Measurements from ENCODE around the gene HLA-A. TPM values are rescaled to one million over a fixed set of nuclear protein-coding genes. Genes with fewer than 3 reads are reported as not detected.

The HLA-A gene
- total RNA-seq, 1 donor from 2014 or later = 60.2 TPM

DNA sequence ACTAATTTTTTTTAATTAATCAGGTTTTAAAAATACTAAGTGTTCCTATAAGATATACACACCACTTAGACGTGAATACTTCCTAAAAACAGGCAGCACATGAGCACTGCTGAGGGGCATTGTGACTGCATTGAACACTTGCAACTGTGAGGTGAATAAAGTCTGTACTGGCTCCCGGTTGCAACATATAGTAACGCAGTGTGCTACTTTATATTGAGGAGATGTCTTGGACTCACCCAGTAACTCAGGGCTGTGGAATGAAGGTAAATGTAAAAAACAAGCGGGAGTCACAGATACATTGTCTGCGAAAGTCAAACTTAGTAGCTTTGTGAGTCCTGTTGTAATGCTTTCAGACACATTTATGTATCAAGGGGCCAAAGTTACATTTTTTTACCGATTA lies 17.0 kb upstream of the HLA-A start:
- peaks cover 10% of the 10 kb centered on the region for H3K4me1 Mint-ChIP-seq (ENCODE audit: low read depth, unreplicated experiment)
- H3K27me3 Mint-ChIP-seq (ENCODE audit: unreplicated experiment) = peaks cover 9% of the 10 kb centered on the region
- DNase-seq = no peak
- H3K36me3 Mint-ChIP-seq (ENCODE audit: unreplicated experiment) = no peaks in the 10 kb centered on the region
- H3K27ac Mint-ChIP-seq (ENCODE audit: unreplicated experiment) = no peak overlapping the region
- TF ChIP-seq, protein P1, sequence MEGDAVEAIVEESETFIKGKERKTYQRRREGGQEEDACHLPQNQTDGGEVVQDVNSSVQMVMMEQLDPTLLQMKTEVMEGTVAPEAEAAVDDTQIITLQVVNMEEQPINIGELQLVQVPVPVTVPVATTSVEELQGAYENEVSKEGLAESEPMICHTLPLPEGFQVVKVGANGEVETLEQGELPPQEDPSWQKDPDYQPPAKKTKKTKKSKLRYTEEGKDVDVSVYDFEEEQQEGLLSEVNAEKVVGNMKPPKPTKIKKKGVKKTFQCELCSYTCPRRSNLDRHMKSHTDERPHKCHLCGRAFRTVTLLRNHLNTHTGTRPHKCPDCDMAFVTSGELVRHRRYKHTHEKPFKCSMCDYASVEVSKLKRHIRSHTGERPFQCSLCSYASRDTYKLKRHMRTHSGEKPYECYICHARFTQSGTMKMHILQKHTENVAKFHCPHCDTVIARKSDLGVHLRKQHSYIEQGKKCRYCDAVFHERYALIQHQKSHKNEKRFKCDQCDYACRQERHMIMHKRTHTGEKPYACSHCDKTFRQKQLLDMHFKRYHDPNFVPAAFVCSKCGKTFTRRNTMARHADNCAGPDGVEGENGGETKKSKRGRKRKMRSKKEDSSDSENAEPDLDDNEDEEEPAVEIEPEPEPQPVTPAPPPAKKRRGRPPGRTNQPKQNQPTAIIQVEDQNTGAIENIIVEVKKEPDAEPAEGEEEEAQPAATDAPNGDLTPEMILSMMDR (IDR thresholded peaks at IDR 0.05; ENCODE audit: partially characterized antibody, unreplicated experiment) = no peak
- peaks cover 2% of the 10 kb centered on the region for H3K9me3 Mint-ChIP-seq (ENCODE audit: unreplicated experiment)
- peak overlapping the region; percentile 28 for H3K4me3 Mint-ChIP-seq (ENCODE audit: unreplicated experiment)

GRCh38 chr6:29925727-29926412 lies 16.5 kb upstream of the HLA-A start:
- Mint-ChIP-seq H3K9me3 (ENCODE audit: unreplicated experiment) (peaks cover 4% of the 10 kb centered on the region), H3K4me1 (ENCODE audit: low read depth, unreplicated experiment) (peaks cover 10% of the 10 kb centered on the region), H3K4me3 (ENCODE audit: unreplicated experiment) (peak overlapping the region; percentile 67), H3K36me3 (ENCODE audit: unreplicated experiment) (no peaks in the 10 kb centered on the region), H3K27me3 (ENCODE audit: unreplicated experiment) (peaks cover 9% of the 10 kb centered on the region), H3K27ac (ENCODE audit: unreplicated experiment) (no peak overlapping the region)
- TF ChIP-seq, protein P1 (IDR thresholded peaks at IDR 0.05; ENCODE audit: partially characterized antibody, unreplicated experiment) = no peak
- DNase-seq = no peak

DNA sequence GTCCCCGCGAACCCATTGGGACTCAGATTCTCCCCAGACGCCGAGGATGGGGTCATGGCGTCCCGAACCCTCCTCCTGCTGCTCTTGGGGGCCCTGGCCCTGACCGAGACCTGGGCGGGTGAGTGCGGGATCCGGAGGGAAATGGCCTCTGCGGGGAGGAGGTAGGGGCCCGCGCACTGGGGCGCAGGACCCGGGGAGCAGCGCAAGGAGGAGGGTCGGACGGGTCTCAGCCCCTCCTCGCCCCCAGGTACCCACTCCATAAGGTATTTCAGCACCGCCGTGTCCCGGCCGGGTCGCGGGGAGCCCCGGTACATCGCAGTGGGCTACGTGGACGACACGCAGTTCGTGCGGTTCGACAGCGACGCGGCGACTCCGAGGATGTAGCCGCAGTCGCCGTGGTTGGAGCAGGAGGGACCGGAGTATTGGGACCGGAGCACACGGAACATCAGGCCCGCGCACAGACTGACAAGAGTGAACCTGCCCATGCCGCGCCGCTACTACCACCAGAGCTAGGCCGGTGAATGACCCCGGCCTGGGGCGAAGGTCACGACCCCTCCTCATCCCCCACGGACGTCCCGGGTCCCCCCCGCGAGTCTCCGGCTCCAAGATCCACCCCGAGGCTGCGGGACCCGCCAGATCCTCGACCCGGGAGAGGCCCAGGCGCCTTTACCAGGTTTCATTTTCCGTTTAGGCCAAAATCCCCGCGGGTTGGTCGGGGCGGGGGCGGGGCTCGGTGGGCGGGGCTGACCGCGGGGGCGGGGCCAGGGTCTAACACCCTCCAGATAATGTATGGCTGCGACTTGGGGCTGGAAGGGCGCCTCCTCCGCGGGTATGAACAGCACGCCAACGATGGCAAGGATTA lies 15.7 kb upstream of the HLA-A start:
- peak; percentile 56 for DNase-seq
- Mint-ChIP-seq H3K4me3 (ENCODE audit: unreplicated experiment) (peak overlapping the region; percentile 88), H3K36me3 (ENCODE audit: unreplicated experiment) (no peaks in the 10 kb centered on the region), H3K4me1 (ENCODE audit: low read depth, unreplicated experiment) (peaks cover 10% of the 10 kb centered on the region), H3K27me3 (ENCODE audit: unreplicated experiment) (peaks cover 9% of the 10 kb centered on the region), H3K27ac (ENCODE audit: unreplicated experiment) (peak overlapping the region; percentile 68), H3K9me3 (ENCODE audit: unreplicated experiment) (peaks cover 4% of the 10 kb centered on the region)
- TF ChIP-seq, protein P1 (IDR thresholded peaks at IDR 0.05; ENCODE audit: partially characterized antibody, unreplicated experiment) = no peak

DNA sequence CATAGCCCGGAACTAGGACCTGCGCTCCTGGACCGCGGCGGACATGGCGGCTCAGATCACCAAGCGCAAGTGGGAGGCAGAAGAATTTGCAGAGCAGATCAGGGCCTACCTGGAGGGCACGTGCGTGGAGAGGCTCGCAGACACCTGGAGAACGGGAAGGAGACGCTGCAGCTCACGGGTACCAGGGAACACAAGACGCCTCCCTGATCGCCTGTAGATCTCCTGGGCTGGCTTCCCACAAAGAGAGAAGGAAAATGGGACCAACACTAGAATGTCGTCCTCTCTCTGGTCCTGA lies 15.1 kb upstream of the HLA-A start:
- Mint-ChIP-seq H3K4me1 (ENCODE audit: low read depth, unreplicated experiment) (peaks cover 10% of the 10 kb centered on the region), H3K27ac (ENCODE audit: unreplicated experiment) (peak overlapping the region; percentile 68), H3K9me3 (ENCODE audit: unreplicated experiment) (peaks cover 4% of the 10 kb centered on the region), H3K36me3 (ENCODE audit: unreplicated experiment) (no peaks in the 10 kb centered on the region), H3K4me3 (ENCODE audit: unreplicated experiment) (peak overlapping the region; percentile 88), H3K27me3 (ENCODE audit: unreplicated experiment) (peaks cover 9% of the 10 kb centered on the region)
- TF ChIP-seq, protein P1 (IDR thresholded peaks at IDR 0.05; ENCODE audit: partially characterized antibody, unreplicated experiment) = no peak
- no peak for DNase-seq
